ENCODE data around the gene AFF2.

Gene AFF2

DNA sequence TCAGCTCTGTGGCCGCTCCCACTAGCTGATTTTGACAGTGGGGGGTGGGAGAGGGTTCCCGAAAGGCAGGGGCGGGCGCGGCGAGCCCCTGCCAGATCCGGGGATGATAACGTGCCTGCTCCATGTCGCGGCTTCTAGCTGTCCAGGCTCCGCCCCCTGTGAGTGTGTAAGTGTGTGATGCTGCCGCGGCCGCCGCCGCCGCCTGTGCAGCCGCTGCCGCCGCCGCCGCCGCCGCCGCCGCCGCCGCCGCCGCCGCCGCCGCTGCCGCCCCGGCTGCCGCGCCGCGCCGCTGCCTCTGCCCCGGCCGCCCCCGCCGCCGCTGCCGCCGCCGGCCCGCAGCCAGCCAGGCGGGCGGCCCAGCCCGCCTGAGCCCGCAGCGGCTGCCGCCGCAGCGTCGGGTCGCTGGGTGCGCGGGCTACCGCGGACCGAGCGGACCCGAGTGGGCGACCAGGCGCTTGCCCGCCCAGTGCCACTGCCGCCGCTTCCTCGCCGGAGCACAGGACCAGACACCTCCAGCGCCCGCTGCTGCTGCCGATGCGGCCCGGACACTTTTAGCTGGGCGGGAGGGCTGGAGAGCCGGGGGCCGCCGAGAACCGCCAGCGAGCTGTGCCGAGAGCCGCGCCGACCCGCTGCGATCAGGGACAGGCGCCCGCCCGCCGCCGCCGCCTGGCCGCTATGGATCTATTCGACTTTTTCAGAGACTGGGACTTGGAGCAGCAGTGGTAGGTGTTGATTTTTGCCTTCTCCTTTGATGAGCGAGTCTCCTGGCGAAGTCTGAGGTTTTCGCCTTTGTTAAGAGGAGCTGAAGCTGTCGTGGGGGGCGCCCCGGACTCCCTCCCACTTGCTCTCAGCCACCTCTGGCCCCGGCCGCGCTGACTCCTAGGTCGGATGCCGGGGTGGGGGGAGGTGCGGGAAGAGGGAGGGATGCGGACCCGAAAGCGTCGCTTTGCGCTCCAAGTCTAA, at the start of gene AFF2:
AFF2 (plus strand) TSS at position 195 of the 963 bp plus-strand sequence; CDS start at position 676, 481 bp downstream.
- DNase-seq: no peak

DNA sequence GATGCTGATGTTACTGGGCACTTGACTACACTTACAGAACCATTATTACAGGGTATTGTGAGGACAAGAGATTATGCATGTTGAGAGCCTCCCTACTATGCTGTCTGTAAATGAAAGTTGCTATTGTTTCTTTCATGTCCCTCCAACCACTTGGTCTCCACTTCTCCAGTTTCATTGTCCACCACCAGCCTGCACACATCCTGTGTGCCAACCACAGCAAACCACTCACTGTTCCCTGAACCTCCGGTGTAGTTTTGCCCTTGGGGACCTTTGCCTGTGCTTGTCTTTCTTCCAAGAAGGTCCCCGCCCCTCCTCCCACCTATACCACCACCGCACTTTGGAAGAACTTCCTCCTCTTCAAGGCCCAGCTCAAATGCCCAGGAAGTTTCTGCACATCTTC, 43.1 kb upstream of the AFF2 start:
- no peak for DNase-seq

DNA sequence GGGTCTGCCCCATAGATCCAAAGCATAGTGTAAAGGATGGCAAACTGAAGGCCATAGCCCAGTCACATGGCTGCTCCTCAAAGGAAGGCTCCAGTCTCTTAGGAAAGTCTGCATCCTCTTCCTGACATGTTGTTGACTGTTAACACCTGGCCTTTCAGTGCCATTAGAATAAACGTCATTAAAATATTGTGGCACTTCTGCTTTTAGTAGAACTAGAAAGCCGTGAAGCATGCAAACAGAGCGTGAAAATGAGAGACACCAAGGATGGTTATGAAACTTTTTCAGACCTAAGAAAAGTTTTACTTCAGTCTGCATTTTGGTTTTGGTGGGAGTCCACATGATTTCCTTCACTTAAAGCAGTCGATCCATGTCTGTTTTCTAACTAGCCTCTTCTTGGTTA, 41.1 kb upstream of the AFF2 start:
- DNase-seq: no peak

DNA sequence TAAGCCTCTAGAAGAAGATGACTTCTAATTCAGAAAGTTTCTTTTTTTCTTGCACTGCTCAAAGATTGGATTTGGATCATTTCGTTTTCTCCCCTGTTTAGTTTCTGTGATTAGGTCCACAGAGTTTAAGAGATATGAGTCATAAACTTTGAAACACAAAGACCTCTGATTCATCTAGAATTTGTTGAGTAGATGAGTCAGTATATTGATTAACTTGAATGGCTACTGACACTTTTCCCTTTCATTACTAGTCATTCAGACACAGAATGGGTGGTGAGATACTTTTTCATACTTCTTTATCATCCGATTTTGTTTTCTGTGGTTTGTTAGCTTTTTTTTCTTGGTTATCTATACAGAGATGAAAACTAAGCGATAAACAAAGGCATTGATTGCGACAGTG, 34.1 kb upstream of the AFF2 start:
- DNase-seq: no peak

DNA sequence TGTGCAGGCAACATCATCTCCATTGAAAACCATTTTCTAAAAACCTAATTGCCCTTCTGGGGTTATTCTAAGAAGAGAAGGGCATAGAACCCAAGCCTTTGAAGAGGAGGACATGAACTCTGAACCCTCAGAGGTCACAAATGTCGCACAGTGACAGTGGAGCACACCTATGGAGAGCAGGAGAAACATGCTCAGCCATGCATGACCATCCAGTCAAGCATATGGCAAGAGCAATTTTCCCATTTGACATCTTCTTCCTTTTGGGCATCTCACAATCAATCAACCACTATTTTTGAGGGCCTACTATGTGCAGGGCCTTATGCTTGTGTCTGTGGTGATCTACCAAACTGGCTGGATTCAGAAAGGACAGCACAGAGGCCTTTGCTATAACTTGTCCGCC, 30.1 kb upstream of the AFF2 start:
- DNase-seq: no peak

DNA sequence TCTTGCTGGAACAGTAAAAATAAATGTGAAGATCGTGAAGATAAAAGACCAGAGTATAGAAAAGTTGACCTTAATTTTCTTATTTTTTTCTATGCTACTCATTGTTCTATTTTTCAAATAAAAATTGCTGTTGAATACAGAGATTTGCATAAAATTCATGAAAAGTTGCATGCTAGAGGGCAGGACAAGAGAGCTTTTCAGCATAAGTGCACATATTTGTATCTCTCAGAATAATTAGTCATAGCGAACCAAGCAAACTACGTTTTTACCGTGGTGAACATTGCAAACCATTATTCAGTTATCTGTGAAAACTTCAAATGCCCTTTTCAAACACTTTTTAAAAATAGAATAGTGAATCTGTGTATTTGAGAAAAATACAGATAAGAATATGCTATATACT, 26.4 kb upstream of the AFF2 start:
- DNase-seq: no peak

DNA sequence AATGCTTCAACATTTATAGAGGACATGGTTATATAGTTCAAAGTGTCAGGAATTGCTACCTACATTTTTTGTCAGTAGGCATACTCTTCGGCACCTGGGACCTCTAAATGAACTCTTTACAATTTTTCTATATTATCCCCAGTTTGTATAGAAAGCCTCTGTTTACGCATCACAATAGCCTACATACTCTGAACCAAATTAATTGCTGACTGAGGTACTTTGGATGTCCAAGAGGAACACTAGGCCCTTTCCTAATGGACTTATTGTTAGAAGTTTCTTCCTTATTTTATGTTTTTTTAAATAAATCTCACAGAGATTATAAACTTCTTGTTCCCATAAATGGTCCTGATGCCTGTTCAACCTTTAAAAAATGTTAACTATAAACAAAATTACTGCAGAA, 8.4 kb upstream of the AFF2 start:
- no peak for DNase-seq

DNA sequence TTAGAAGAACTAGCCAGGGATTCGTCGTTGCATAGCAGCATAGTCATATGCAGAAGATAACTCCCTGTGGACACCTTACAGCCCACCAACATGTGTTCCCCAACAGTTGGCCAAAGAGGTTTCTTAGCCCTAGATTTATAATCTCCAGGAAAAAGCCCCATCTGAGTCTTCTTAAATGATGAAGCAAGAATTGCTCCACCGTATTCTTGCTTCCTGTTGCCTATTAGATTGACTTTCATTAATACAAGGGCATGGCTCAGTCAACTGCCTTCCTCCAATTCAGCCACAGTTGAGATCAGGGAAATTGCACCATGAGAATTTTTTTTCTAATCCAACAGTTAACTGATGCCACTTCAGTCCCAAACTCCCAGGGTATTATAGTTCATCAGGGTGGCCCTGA, 5.2 kb upstream of the AFF2 start:
- DNase-seq: no peak

DNA sequence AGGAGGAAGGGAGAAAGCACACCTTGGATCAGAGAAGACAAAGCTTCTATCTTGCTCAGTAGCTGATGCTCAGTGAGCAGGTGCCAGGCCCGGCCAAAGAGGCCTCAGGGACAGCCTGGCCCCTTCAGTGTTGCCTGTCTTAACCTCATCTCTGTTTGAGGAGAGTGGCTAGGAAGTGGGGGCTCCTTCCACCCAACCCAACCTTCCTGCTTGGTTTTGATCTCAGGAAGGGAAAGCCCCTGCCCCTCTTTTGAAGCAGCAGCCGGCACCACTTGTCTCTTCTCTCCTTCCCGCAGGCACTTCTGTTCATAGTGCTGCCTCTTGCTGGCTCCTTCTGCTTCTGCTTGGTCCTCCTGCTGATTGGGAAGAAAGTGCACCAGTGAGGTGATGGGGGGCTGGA, 2.4 kb upstream of the AFF2 start:
- no peak for DNase-seq

DNA sequence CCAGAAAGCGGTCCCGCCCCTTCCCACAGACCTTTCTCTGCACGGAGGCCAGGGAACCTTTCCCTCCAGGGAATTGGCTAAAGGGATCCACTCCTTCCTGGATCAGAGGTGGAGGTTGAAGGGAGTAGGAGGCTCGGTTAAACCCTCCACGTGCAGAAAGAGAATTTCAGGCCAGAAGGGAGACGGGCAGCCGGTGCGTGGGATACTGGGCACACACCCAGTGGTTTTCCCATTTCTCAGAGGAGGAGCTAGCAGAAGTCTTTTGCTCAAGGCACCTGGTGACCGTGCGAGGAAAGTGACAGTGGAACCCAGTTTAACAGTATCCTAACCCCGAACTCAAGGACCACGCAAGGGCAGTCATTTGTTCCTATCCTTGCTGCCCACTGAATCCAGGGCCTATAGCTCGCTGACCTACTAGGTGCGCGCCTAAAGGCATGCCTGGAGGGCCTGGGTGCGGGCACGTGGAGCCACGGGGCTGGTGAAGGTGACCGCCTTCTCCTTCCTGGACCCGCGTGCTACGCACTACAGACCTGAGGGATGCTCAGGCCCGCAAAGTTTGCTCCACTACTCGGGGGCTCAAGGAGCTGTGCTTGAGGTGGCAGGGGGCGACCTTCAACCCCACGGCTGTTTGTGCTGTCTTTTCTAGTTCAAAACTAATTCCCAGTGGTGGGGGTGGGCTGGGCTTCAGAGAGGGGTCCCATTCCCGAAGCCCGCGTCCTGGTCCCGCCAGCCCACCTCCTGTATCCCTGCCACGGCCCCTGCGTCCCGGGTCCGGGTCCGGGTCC, 587 bp upstream of the AFF2 start:
- no peak for DNase-seq

DNA sequence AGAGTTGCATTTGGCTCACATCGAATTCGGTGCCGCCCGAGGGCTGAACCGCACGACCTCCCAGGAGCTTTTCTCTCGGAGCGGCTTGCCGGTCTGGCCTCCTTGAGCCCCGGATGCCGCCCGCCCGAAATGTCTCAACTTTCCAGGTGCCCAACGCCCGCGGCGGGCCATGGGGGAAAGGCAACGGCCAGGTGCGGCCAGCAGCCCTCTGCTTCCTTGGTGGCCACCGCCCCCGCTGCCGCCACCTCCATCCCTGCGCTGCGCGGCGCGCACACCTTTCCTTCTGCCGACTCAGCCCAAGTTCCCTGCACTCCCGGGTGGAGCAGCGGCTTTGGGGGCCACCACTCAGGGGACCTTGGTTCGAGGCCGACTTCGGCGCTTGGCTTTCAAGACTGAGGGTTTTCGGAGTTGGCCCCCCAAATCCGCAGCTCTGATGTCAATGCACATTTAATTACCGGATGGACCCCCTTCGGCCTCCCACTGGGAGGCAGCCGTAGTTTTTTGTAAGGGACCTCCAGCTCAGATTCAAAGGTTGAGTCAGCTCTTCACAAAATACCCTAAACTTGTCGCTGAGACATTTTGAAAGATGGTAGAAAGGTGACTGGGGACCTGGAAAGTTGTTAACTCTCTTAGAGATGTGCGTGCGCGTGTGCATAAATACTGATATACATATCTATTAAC, 1.1 kb downstream of the AFF2 start:
- DNase-seq: no peak

DNA sequence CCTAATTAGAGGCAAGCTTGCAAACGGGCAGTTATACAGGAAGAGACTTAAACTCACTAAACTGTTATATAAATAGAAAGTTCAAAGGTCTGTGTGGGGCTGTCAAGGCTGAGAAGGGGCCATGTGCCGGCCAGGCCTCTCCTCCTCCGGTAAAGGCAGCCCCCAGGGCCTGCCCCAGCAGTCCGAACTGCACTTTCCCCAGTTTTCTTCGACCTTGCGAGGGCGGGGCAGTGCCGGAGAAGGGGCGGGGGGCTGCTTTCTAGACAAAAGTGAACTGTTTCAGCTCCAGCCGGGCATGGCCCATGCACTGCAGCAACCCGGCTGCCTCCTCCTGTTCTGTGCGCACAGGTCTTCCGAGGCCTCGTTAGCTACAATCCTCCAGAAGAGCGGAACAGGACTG, 4.1 kb downstream of the AFF2 start:
- no peak for DNase-seq

DNA sequence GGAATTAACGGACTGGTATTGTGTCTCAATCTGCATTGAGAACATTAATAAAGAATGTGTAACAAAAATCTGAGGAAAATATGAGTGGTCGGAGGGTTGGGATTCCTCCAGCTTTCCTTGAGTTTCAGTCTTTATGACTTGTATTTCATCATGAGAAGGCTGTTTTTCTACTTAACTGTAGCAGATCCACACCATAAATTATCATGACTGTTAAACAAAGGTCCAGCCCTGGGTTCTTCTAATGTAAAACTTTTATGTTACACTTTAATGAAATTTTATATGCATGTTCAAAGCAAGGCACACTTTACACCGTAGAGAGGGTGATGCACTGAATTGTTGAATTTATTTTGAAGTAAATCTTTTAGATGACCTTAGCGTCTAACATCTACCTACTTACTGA, 7.0 kb downstream of the AFF2 start:
- no peak for DNase-seq

DNA sequence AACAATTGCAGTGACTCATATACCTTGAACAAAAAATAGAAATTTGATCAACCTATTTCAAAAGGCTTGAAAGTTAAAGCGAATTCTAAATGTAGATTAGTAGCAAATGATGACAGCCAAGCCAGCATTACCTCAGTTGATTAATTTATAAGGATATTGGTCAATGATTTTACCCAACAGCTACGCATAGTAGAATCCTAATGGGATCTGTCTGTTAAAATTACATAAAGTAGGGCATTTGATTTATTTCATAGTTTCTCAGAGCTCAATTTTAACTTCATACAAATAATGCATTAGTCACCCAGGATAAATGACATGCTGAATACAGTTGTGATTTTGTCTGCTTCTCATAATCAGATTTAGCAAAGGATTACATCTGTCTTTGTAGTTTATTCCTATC, 12.0 kb downstream of the AFF2 start:
- DNase-seq: no peak

DNA sequence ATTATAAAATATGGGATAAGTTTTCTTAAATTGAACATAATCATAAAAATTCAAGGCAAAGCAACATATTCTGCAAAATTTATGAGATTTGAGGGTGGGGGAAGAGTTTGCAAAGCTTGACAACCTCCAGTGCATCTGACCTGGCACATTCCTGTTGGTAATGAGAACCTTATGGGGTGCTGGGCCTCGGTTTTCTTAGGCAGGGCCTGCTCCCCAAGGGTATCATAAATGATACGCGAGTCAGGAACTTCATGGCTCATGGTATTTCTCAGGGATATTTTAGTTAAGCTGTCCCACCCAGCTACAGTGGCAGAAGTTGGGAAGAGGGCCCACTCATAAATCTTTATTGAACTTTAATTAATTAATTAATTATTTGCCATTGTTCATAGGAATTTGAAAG, 13.2 kb downstream of the AFF2 start:
- no peak for DNase-seq

DNA sequence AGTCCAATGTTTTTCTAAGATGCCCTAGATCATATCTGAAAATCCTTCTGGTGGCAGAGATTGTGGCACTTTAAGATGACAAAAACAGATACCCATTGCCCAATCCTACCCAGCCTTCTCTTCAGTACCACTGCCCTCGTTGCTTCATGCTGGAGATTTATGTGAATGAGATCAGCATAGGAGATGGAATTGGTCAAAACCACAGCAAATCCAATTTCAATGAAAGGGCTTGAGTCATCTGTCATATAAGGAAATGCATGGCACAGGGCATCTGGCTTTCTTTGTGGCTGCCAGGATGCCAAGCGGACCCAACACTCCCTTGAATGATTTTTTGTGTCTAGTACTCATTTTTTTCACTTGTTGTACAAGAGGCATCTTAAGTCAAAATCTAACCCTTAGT, 16.8 kb downstream of the AFF2 start:
- DNase-seq: no peak

DNA sequence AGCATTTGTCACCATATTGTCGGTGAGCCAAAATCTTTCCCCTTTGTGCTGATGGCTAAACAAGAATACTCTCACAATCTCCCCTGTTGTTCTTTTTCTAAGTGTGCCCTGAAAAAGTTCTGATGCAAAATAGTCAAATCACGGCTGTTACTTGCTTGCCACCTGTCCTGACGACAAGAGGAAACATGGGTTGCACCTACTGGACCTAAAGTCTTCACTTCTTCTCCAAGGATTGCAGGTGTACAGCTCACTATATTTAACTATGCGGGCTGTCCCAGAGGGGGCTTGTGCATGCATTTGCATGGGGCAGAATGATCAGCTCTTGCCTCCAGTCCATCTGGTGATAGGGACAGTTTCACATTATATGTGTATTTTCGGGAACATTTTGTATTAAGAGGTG, 21.6 kb downstream of the AFF2 start:
- no peak for DNase-seq

DNA sequence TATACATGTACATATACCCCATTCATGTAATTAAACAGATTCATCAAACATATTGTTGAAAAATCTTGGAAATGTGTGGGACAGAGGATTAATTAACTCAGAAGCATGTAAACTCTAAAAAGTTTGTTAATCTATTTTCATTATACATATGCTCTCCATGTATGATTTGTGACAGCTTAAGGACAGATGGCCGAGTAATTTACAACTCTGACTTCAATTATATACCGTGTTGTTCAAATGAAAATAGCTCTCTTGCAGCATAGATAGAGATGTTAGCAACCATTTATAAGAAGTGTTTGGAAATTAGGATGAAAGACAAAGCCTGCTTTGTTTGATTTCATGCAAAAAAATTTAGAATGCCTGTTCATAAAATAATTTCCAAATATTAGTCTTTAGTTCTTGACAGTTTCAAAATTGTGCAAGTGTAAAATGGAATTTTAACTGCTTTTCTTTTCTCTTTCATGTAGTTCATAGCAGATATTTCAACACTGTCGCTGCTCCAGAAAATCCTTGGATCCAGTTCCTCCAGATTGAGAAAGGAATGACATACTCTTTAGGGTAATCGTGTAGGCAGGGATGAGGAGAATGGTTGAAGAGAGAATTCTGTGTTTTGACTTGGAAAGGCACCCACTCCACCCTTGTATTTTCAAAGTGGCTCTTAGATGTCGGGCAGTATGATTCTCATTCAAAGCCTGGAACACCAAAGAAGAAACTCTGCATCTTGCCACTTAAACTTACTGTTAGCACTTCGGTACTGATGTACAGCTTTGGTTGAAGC, 23.1 kb downstream of the AFF2 start:
- DNase-seq: no peak

DNA sequence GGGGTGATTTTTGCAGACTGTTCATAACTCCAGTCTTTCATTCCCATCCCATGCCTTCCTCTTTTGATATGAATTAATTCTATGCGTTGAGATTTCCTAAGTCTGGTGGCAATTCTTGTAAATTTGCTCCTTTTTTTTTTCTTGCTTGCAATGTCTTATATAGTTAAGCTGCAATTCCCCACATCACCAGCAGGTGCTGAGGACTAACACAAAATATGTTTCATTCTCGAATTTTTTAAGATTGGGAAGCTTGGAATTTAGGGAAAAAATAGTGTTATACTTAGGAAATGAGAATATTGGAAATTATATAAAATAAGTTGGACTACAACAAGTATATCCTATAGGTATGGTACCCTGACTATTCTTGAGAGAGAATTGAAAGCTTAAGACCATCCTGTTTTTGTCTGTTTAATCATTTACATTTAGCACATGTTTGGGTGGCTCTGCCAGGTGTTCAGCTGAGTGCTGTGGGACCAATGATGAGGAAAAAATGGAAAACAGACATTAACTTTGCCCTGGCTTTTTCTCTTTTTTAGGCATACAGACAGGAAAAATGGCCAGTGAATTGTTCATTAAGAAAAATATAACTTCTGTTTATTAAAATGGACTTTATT, 30.2 kb downstream of the AFF2 start:
- no peak for DNase-seq

DNA sequence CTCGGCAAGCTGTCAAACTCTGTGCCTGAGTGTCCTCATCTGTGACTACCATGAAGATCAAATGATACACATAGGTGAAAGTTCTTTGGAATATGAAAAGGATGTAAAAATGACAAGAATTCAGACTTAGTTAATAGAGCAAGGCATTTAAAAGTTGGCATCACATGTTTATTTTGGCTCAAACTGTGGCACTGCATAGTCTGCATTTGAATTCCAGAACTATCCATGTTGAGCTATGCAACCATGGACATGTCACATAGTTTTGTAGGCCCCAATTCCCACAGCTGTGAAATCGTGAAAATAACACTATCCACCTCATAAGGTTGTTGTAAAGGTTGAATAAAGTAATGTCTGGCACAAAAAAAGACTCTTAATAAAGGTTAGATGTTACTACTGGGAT, 33.9 kb downstream of the AFF2 start:
- no peak for DNase-seq

DNA sequence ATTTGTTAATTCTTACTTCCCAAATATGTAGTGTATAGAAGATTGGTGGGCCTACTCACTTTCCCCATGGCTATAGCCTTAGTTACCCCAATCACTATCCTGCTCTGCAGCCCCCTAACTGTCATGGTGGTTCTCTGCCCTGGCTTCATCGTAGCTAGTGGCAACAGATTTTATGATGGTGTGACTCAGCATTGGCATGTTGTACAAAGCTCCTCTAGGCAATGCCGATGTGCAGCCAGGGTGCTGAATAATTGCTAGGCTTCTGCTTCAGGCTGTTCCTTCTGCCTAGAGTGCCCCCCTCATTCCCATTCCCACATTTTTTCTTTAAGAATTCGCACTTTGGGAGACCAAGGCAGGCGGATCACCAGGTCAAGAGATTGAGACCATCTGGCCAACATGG, 35.2 kb downstream of the AFF2 start:
- DNase-seq: no peak

DNA sequence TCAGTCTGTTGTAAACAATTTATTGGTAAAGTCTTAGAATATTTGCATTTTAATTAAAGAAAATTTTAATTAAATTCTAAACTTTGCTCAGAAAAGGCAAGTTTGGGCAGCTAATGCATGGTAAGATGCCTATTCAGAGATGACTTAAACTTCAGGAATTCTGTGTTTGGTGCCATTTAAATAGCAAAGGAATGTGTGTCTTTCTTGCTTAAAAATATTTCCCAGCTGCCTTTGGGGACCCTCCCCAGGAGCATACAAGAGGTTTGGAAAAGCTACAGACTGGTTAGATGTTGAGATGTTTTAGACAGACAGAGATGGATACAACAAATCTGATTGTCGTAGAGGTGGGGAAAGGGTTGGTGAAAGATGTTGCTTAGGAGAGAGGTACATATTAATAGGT, 36.5 kb downstream of the AFF2 start:
- DNase-seq: no peak

Data from SIG-M5 (cell line).